ENCODE data around the gene SLC27A1. TPM values are rescaled to one million over a fixed set of nuclear protein-coding genes. Genes with fewer than 3 reads are reported as not detected.
"Not testable (repeated sequence)": the region's sequence is repeated elsewhere in the genome, so short reads cannot be mapped to it uniquely, and the experiment has no call there.

Gene SLC27A1
- polyA plus RNA-seq, 6 donors from 2014 or later = 1.3 to 3.1 (median 2.3) TPM; not detected in 1

GRCh38 chr19:17544418-17544817 is 74.1 kb downstream of the SLC27A1 start:
- Mint-ChIP-seq H3K4me1 (peaks cover 53 to 62% (median 60%) of the 10 kb centered on the region in 3 donors), H3K27ac (peak overlapping the region in 5 of 6 donors; percentile 24 to 89 (median 65)), H3K27me3 (no peaks in the 10 kb centered on the region), H3K4me3 (no peak overlapping the region), H3K36me3 (peaks cover 9 to 54% of the 10 kb centered on the region in 2 donors), H3K9me3 (no peaks in the 10 kb centered on the region)
- ATAC-seq (ENCODE audit: low read depth in 2 of 2) (no peak), DNase-seq (no peak)

DNA sequence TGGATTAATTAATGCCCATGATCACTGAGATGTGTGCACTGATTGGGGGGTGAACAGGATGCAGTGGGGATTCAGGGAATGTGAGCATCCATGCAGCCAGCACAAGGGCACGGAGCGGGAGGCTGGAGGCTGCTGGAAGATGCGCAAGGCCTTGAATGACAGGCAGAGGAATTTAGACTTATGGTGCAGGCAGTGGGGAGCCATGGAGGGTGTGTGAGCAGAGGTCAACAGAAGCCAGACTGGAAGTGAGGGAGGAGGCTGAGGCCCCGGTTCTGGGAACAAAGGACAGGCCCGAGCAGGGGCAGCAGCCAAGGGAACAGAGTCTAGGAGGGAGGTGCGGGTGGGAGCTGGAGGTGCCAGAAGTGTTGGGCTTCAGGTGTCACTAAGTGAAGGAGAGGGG is 77.8 kb downstream of the SLC27A1 start:
- DNase-seq (no peak), ATAC-seq (ENCODE audit: low read depth in 2 of 2) (no peak)
- H3K27ac Mint-ChIP-seq = peak overlapping the region in 4 of 6 donors; percentile 41 to 94 (median 92)
- peaks cover 31 to 40% (median 36%) of the 10 kb centered on the region in 3 donors for H3K4me1 Mint-ChIP-seq
- H3K27me3 Mint-ChIP-seq = no peaks in the 10 kb centered on the region
- H3K9me3 Mint-ChIP-seq = no peaks in the 10 kb centered on the region
- H3K36me3 Mint-ChIP-seq = peaks cover 10 to 48% of the 10 kb centered on the region in 2 donors
- H3K4me3 Mint-ChIP-seq = no peak overlapping the region

DNA sequence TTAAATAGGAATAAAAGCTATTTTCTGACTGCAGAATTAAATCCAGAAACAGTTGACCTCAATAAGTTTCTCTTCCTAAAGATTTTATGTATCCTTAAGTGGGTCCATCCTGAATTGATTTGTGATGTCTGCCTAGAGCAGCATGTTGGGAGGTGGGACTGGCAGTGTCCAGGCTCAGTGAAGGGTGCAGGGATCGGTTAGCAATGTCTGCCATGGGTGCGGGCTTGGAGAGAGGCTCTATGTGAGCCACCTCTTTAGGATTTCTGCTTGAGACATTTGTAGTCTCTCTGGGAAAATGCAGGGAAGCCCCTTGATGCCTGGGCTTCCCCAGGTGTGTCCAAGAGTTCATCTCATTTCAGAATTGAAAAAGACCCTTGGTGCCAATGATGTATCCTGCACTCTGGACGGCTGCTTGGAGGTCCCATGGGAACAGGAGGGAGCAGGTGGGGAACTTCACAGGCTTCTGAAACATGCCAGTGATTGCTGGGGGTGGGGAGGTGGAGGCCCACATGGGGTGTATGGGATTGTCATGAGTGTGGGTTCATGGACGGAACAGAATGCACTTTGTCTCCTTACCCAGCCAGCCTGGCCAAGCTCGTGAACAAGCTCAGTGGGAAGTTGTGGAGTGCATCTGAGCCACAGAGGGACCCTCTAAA is 78.9 kb downstream of the SLC27A1 start:
- H3K36me3 Mint-ChIP-seq = peaks cover 15 to 45% of the 10 kb centered on the region in 2 donors

DNA sequence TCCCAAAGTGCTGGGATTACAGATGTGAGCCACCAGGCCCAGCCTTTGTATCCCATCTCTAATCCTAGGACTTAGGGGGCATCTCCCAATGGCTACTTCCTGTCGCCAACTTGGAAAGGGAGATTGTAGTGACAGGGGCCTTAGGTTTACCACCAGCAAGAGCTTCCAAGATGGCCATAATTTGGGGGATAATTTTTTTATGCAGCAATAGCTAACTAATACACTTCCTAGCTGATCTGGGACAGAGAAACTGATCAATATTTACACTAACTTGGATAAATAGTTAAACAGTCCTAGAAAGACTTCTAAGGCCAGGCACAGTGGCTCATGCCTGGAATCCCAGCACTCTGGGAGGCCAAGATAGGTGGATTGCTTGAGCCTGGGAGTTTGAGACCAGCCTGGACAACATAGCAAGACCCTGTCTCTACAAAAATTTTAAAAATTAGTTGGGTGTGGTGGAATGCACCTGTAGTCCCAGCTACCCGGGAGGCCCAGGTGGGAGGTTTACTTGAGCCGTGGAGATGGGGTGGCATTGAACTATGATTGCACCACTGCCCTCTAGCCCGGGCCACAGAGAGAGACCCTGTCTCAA is 79.8 kb downstream of the SLC27A1 start:
- Mint-ChIP-seq H3K27ac (peak overlapping the region in 4 of 6 donors; percentile 44 to 94 (median 74)), H3K4me3 (no peak overlapping the region), H3K36me3 (peaks cover 15 to 38% of the 10 kb centered on the region in 2 donors), H3K4me1 (peaks cover 21 to 34% (median 21%) of the 10 kb centered on the region in 3 donors), H3K27me3 (no peaks in the 10 kb centered on the region), H3K9me3 (no peaks in the 10 kb centered on the region)
- ATAC-seq (ENCODE audit: low read depth in 2 of 2) (no peak), DNase-seq (no peak)

More for the DNA sequence above, 78.9 kb downstream of the SLC27A1 start:
- ATAC-seq (ENCODE audit: low read depth in 2 of 2) = no peak
- H3K27me3 Mint-ChIP-seq = no peaks in the 10 kb centered on the region
- no peaks in the 10 kb centered on the region for H3K9me3 Mint-ChIP-seq
- peak overlapping the region in 5 of 6 donors; percentile 21 to 93 (median 47) for H3K27ac Mint-ChIP-seq
- peak overlapping the region in 1 of 8 donors; percentile 45 for H3K4me3 Mint-ChIP-seq
- peaks cover 23 to 36% (median 27%) of the 10 kb centered on the region in 3 donors for H3K4me1 Mint-ChIP-seq
- DNase-seq = no peak

DNA sequence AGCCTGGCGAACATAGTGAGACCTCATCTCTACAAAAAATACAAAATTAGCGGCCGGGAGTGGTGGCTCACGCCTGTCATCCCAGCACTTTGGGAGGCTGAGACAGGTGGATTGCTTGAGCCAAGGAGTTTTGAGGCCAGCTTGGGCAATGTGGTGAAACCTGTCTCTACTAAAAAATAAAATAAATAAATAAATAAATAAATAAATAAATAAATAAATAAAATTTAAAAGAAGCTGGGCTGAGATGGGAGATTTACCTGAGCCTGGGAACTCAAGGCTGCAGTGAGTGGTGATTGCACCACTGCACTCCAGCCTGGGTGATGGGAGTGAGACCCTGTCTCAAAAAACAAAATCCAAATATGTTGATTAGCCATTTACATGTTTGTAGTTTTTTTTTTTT is 82.4 kb downstream of the SLC27A1 start:
- not testable (repeated sequence) for ATAC-seq (ENCODE audit: low read depth in 2 of 2); H3K27me3 Mint-ChIP-seq
- H3K36me3 Mint-ChIP-seq = peaks cover 11 to 30% of the 10 kb centered on the region in 2 donors

GRCh38 chr19:17553256-17553655 is 82.9 kb downstream of the SLC27A1 start:
- Mint-ChIP-seq H3K36me3 (peaks cover 11 to 25% of the 10 kb centered on the region in 2 donors), H3K9me3 (no peaks in the 10 kb centered on the region), H3K4me1 (peaks cover 8 to 27% (median 17%) of the 10 kb centered on the region in 3 donors), H3K27ac (peak overlapping the region in 5 of 6 donors; percentile 9 to 94 (median 54)), H3K4me3 (peak overlapping the region in 1 of 8 donors; percentile 57), H3K27me3 (no peaks in the 10 kb centered on the region)
- ATAC-seq (ENCODE audit: low read depth in 2 of 2) (no peak), DNase-seq (no peak)

More for the DNA sequence above, 82.4 kb downstream of the SLC27A1 start:
- DNase-seq, H3K9me3 Mint-ChIP-seq, H3K4me3 Mint-ChIP-seq: not testable (repeated sequence)
- peak overlapping the region in 1 of 6 donors; percentile 84 for H3K27ac Mint-ChIP-seq
- peaks cover 13 to 32% (median 23%) of the 10 kb centered on the region in 3 donors for H3K4me1 Mint-ChIP-seq

GRCh38 chr19:17554968-17555479 is 84.7 kb downstream of the SLC27A1 start:
- DNase-seq = no peak
- ATAC-seq (ENCODE audit: low read depth in 2 of 2) = peak; percentile 6
- H3K36me3 Mint-ChIP-seq = peaks cover 8 to 13% of the 10 kb centered on the region in 2 donors
- no peaks in the 10 kb centered on the region for H3K27me3 Mint-ChIP-seq
- H3K9me3 Mint-ChIP-seq = no peaks in the 10 kb centered on the region
- H3K4me3 Mint-ChIP-seq = peak overlapping the region; percentile 31 to 94 (median 86)
- peaks cover 9 to 28% (median 15%) of the 10 kb centered on the region in 3 donors for H3K4me1 Mint-ChIP-seq
- peak overlapping the region; percentile 74 to 95 (median 92) for H3K27ac Mint-ChIP-seq

DNA sequence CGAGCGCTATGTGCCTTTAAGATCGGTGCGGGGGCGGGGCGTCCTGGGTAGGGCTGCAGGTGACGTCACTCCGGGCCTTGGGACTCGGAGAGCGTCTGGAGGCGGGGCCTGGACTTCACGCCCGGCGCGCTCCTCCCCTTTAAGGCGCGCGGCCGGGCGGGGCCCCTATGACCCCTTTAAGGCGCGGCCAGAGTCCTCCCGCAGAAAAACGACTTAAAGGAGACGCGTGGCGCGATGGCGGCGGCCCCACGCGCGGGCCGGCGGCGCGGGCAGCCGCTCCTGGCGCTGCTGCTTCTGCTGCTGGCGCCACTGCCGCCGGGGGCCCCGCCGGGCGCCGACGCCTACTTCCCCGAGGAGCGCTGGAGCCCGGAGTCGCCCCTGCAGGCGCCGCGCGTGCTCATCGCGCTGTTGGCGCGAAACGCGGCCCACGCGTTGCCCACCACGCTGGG is 85.2 kb downstream of the SLC27A1 start, which contains the start of gene COLGALT1:
Gene COLGALT1 (plus strand): TSS at position 170 of the 449 bp plus-strand sequence. CDS start 65 bp downstream, at position 235.
- ATAC-seq (ENCODE audit: low read depth in 2 of 2) = peak; percentile 91 to 92
- no peaks in the 10 kb centered on the region for H3K9me3 Mint-ChIP-seq
- peaks cover 14 to 29% (median 15%) of the 10 kb centered on the region in 3 donors for H3K4me1 Mint-ChIP-seq
- H3K27ac Mint-ChIP-seq = peak within 1 kb of the TSS; percentile 74 to 95 (median 92)
- H3K36me3 Mint-ChIP-seq = peaks cover 6 to 15% of the 10 kb centered on the region in 2 donors
- peak; percentile 97 for DNase-seq
- peak within 1 kb of the TSS; percentile 84 to 94 (median 89) for H3K4me3 Mint-ChIP-seq
- no peaks in the 10 kb centered on the region for H3K27me3 Mint-ChIP-seq

Other genes starting within 250 kb of the SLC27A1 start
- 10 to 100 TPM; 32.8 to 82.8 (median 39.3) TPM for gene OCEL1, start 244.3 kb upstream of the SLC27A1 start, polyA plus RNA-seq (ENCODE audit: low read depth in 6 of 6)
- 1 to 10 TPM in 3 of 6 donors, under 1 TPM in 2, not detected in 1; 0.33 to 1.6 (median 1.0) TPM for gene NR2F6, start 224.6 kb upstream of the SLC27A1 start, polyA plus RNA-seq (ENCODE audit: low read depth in 6 of 6)
- not detected for gene USHBP1, start 205.8 kb upstream of the SLC27A1 start, polyA plus RNA-seq (ENCODE audit: low read depth in 6 of 6)
- 100 to 1,000 TPM; 102 to 183 (median 108) TPM for gene BABAM1, start 203.1 kb upstream of the SLC27A1 start, polyA plus RNA-seq (ENCODE audit: low read depth in 6 of 6)
- gene ANKLE1, start 188.6 kb upstream of the SLC27A1 start, polyA plus RNA-seq (ENCODE audit: low read depth in 6 of 6) = 1 to 10 TPM in 5 of 6 donors, not detected in 1; 1.6 to 3.1 (median 1.9) TPM
- 1 to 10 TPM; 6.4 to 8.6 (median 7.4) TPM for gene ABHD8, start 167.1 kb upstream of the SLC27A1 start, polyA plus RNA-seq (ENCODE audit: low read depth in 6 of 6)
- gene MRPL34, start 164.7 kb upstream of the SLC27A1 start, polyA plus RNA-seq (ENCODE audit: low read depth in 6 of 6) = 100 to 1,000 TPM; 121 to 189 (median 160) TPM
- gene DDA1, start 161.0 kb upstream of the SLC27A1 start, polyA plus RNA-seq (ENCODE audit: low read depth in 6 of 6) = 10 to 100 TPM; 16.2 to 25.0 (median 22.6) TPM
- not detected for gene ANO8, start 135.7 kb upstream of the SLC27A1 start, polyA plus RNA-seq (ENCODE audit: low read depth in 6 of 6)
- 1 to 10 TPM; 5.6 to 9.7 (median 6.8) TPM for gene GTPBP3, start 133.0 kb upstream of the SLC27A1 start, polyA plus RNA-seq (ENCODE audit: low read depth in 6 of 6)
- not detected for gene PLVAP, start 93.2 kb upstream of the SLC27A1 start, polyA plus RNA-seq (ENCODE audit: low read depth in 6 of 6)
- gene CCDC194, start 76.3 kb upstream of the SLC27A1 start, polyA plus RNA-seq (ENCODE audit: low read depth in 6 of 6) = not detected
- 100 to 1,000 TPM; 131 to 189 (median 163) TPM for gene BST2, start 64.9 kb upstream of the SLC27A1 start, polyA plus RNA-seq (ENCODE audit: low read depth in 6 of 6)
- gene MVB12A, start 50.5 kb upstream of the SLC27A1 start, polyA plus RNA-seq (ENCODE audit: low read depth in 6 of 6) = 10 to 100 TPM; 14.3 to 44.0 (median 25.0) TPM
- gene TMEM221, start 21.9 kb upstream of the SLC27A1 start, polyA plus RNA-seq (ENCODE audit: low read depth in 6 of 6) = under 1 TPM in 1 of 6 donors, not detected in 5; 0.52 TPM
- gene NXNL1, start 9.6 kb upstream of the SLC27A1 start, polyA plus RNA-seq (ENCODE audit: low read depth in 6 of 6) = not detected
- gene PGLS, start 41.1 kb downstream of the SLC27A1 start, polyA plus RNA-seq (ENCODE audit: low read depth in 6 of 6) = 10 to 100 TPM; 32.3 to 79.7 (median 73.0) TPM
- 10 to 100 TPM in 5 of 6 donors, 1 to 10 TPM in 1; 5.2 to 21.8 (median 15.2) TPM for gene COLGALT1, start 85.1 kb downstream of the SLC27A1 start, polyA plus RNA-seq (ENCODE audit: low read depth in 6 of 6)
- not detected for gene UNC13A, start 217.8 kb downstream of the SLC27A1 start, polyA plus RNA-seq (ENCODE audit: low read depth in 6 of 6)
- 10 to 100 TPM; 22.4 to 44.0 (median 26.0) TPM for gene MAP1S, start 249.0 kb downstream of the SLC27A1 start, polyA plus RNA-seq (ENCODE audit: low read depth in 6 of 6)